Nephron progenitor cell (in vitro differentiated cells): Measurements from ENCODE around the gene ZNF433.

Source experiments
- DNase-seq: peaks from one replicate; pipeline ENCODE4 v3.0.0; 2021
- H3K27ac Mint-ChIP-seq: 2 replicates; pipeline ENCODE4 v1.8.0; 2021; ENCODE audit warnings: mild to moderate bottlenecking, moderate library complexity, mixed read lengths
- H3K27me3 Mint-ChIP-seq: 2 replicates; pipeline ENCODE4 v1.8.0; 2021; ENCODE audit warnings: mild to moderate bottlenecking, low read depth, mixed read lengths; ENCODE audit not compliant: poor library complexity
- H3K36me3 Mint-ChIP-seq: 2 replicates; pipeline ENCODE4 v1.8.0; 2021; ENCODE audit warnings: low read depth, mixed read lengths
- H3K4me1 Mint-ChIP-seq: 2 replicates; pipeline ENCODE4 v1.8.0; 2021; ENCODE audit warnings: mixed read lengths
- H3K4me3 Mint-ChIP-seq: 2 replicates; pipeline ENCODE4 v1.8.0; 2021; ENCODE audit warnings: mild to moderate bottlenecking, moderate library complexity, mixed read lengths
- H3K9me3 Mint-ChIP-seq: 2 replicates; pipeline ENCODE4 v1.8.0; 2021; ENCODE audit warnings: mild to moderate bottlenecking, moderate library complexity, mixed read lengths
- TF ChIP-seq, protein P1 (sequence below): fragments of 200-600 bp; sonication (generic); IDR thresholded peaks from 2 replicates; pipeline ENCODE4 v1.5.0; 2021; ENCODE audit warnings: antibody characterized with exemption

ZNF433 gene

GRCh38 chr19:11984986-11985385 lies 50.5 kb downstream of the ZNF433 start:
- peaks cover 20% of the 10 kb centered on the region for H3K36me3 Mint-ChIP-seq
- H3K27me3 Mint-ChIP-seq: no peaks in the 10 kb centered on the region
- H3K9me3 Mint-ChIP-seq: peaks cover 62% of the 10 kb centered on the region
- no peak overlapping the region for H3K4me3 Mint-ChIP-seq
- no peak for DNase-seq
- TF ChIP-seq, protein P1, sequence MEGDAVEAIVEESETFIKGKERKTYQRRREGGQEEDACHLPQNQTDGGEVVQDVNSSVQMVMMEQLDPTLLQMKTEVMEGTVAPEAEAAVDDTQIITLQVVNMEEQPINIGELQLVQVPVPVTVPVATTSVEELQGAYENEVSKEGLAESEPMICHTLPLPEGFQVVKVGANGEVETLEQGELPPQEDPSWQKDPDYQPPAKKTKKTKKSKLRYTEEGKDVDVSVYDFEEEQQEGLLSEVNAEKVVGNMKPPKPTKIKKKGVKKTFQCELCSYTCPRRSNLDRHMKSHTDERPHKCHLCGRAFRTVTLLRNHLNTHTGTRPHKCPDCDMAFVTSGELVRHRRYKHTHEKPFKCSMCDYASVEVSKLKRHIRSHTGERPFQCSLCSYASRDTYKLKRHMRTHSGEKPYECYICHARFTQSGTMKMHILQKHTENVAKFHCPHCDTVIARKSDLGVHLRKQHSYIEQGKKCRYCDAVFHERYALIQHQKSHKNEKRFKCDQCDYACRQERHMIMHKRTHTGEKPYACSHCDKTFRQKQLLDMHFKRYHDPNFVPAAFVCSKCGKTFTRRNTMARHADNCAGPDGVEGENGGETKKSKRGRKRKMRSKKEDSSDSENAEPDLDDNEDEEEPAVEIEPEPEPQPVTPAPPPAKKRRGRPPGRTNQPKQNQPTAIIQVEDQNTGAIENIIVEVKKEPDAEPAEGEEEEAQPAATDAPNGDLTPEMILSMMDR: no peak
- peaks cover 9% of the 10 kb centered on the region for H3K4me1 Mint-ChIP-seq
- H3K27ac Mint-ChIP-seq: no peak overlapping the region

DNA sequence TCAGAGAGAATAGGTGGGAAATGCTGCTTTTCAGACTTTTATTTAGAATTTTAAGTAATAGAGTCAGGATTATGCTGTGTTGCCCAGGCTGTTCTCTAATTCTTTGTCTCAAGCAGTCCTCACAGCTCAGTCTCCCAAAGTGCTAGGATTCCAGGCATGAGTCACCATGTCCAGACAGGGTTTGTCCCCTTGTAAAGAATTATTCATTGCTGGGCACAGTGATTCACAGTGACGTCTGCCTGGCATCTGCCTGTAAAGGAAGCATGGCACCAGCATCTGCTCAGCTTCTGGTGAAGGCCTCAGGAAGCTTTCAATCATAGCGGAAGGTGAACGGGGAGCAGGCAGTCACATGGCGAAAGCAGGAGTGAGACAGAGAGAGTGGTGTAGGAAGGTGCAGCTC lies 53.0 kb downstream of the ZNF433 start:
- H3K27ac Mint-ChIP-seq: no peak overlapping the region
- peaks cover 81% of the 10 kb centered on the region for H3K9me3 Mint-ChIP-seq
- DNase-seq: no peak
- peaks cover 35% of the 10 kb centered on the region for H3K36me3 Mint-ChIP-seq
- H3K4me3 Mint-ChIP-seq: no peak overlapping the region
- H3K4me1 Mint-ChIP-seq: no peaks in the 10 kb centered on the region
- H3K27me3 Mint-ChIP-seq: no peaks in the 10 kb centered on the region
- TF ChIP-seq, protein P1: no peak

GRCh38 chr19:11979527-11979926 lies 56.0 kb downstream of the ZNF433 start:
- Mint-ChIP-seq H3K4me3 (no peak overlapping the region), H3K36me3 (peaks cover 61% of the 10 kb centered on the region), H3K4me1 (no peaks in the 10 kb centered on the region), H3K27me3 (no peaks in the 10 kb centered on the region), H3K27ac (no peak overlapping the region), H3K9me3 (peaks cover 86% of the 10 kb centered on the region)
- TF ChIP-seq, protein P1: no peak
- DNase-seq: no peak

GRCh38 chr19:11978492-11979100 lies 56.9 kb downstream of the ZNF433 start:
- no peaks in the 10 kb centered on the region for H3K4me1 Mint-ChIP-seq
- H3K27ac Mint-ChIP-seq: no peak overlapping the region
- no peak overlapping the region for H3K4me3 Mint-ChIP-seq
- H3K9me3 Mint-ChIP-seq: peaks cover 94% of the 10 kb centered on the region
- TF ChIP-seq, protein P1: no peak
- DNase-seq: no peak
- peaks cover 68% of the 10 kb centered on the region for H3K36me3 Mint-ChIP-seq
- H3K27me3 Mint-ChIP-seq: no peaks in the 10 kb centered on the region

DNA sequence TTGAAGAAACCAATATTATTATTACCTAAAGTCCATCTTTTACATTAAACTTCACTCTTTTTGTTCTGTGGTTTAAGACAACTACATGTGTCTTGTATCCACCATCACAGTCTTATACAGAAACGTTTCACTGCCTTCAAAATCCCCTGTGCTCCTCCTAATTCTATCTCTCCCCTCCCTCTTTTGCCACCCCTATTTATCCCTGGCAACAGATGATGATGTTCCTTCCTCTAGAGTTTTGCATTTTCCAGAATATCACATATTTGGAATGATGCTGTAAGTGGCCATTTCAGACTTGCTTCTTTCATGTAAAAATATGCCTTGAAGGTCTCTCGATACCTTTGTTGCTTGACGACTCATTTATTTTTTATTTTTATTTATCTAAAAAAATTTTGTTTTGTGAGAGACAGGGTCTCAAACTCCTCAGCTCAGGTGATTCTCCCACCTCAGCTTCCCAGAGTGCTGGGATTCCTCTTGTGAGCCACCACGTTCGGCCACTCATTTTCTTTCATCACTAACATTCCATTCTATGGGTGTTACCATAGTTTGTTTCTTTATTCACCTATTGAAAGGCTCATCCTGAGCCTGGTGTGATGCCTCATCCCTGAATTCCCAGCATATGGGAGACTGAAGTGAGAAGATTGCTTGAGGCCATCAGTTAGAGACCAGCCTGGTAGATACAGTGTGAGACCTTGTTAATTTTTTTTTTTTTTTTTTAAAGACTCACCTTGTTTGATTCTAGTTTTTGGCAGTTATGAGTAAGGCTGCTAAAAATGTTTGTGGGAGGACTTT lies 62.3 kb downstream of the ZNF433 start:
- TF ChIP-seq, protein P1: no peak
- peaks cover 84% of the 10 kb centered on the region for H3K9me3 Mint-ChIP-seq
- DNase-seq: no peak

More for the DNA sequence above, 62.3 kb downstream of the ZNF433 start:
- no peak overlapping the region for H3K4me3 Mint-ChIP-seq
- no peaks in the 10 kb centered on the region for H3K4me1 Mint-ChIP-seq
- H3K27ac Mint-ChIP-seq: no peak overlapping the region
- H3K36me3 Mint-ChIP-seq: peaks cover 75% of the 10 kb centered on the region
- no peaks in the 10 kb centered on the region for H3K27me3 Mint-ChIP-seq
